ENCODE measurements around the gene TIMM50.

- peak; percentile 99 for TF ChIP-seq POLR2A (IDR thresholded peaks at IDR 0.05)
- TF ChIP-seq, protein P1, sequence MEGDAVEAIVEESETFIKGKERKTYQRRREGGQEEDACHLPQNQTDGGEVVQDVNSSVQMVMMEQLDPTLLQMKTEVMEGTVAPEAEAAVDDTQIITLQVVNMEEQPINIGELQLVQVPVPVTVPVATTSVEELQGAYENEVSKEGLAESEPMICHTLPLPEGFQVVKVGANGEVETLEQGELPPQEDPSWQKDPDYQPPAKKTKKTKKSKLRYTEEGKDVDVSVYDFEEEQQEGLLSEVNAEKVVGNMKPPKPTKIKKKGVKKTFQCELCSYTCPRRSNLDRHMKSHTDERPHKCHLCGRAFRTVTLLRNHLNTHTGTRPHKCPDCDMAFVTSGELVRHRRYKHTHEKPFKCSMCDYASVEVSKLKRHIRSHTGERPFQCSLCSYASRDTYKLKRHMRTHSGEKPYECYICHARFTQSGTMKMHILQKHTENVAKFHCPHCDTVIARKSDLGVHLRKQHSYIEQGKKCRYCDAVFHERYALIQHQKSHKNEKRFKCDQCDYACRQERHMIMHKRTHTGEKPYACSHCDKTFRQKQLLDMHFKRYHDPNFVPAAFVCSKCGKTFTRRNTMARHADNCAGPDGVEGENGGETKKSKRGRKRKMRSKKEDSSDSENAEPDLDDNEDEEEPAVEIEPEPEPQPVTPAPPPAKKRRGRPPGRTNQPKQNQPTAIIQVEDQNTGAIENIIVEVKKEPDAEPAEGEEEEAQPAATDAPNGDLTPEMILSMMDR (IDR thresholded peaks at IDR 0.05), result no peak
Observed at GRCh38 chr19:39435499-39436349, 44.9 kb upstream of the TIMM50 start, which contains the start of gene RPS16.
